ENCODE measurements around the gene RAB35.

- TF ChIP-seq POLR2A (IDR thresholded peaks at IDR 0.05) (no peak), CTCF (IDR thresholded peaks at IDR 0.05) (no peak)
Observed at GRCh38 chr12:120081641-120082040, 34.9 kb downstream of the RAB35 start.
